HG02973 (cell line): ENCODE results near the gene TXLNA.

ENCODE experiments used
- ATAC-seq: cut with Tn5 transposase; IDR thresholded peaks from one replicate; pipeline ENCODE4 v1.9.1; 2021; ENCODE audit warnings: moderate library complexity; ENCODE audit not compliant: unreplicated experiment

Gene TXLNA

DNA sequence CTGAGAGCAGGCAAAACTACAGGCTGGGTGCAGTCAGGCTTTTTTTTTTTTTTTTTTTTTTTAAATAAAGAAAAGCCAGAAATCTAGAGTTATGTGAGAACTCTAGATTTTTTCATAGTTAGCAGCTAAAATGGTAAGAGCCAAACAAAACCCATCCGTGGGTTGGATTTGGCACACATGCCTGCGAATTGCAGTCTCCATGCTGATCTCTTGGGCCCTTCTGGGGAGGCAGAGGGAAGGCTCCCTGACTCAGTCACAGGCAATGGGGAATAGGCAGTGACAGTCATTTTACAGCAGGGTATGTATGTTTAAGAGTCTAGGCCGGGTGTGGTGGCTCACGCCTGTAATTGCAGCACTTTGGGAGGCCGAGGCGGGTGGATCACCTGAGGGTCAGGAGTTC is 2.6 kb downstream of the TXLNA start:
- no peak for ATAC-seq

DNA sequence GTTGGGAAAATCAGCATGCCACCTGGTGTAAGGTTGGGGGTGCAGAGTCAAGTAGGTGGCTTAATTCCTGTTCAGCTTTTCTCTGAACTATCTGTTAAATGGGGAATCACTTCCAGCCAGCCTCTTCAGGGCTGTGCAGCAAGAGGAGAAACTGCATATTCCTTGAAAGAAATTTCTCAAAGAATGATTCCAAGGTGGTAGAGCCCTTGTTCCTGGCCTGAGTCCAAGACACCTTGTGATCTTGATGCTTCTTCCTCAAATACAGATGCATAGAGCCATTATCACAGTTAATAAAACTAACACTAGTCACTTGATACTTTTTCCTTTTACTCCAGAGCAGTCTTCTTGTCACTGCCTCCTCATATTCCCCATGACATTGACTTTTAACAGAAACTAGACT is 5.2 kb downstream of the TXLNA start:
- no peak for ATAC-seq

DNA sequence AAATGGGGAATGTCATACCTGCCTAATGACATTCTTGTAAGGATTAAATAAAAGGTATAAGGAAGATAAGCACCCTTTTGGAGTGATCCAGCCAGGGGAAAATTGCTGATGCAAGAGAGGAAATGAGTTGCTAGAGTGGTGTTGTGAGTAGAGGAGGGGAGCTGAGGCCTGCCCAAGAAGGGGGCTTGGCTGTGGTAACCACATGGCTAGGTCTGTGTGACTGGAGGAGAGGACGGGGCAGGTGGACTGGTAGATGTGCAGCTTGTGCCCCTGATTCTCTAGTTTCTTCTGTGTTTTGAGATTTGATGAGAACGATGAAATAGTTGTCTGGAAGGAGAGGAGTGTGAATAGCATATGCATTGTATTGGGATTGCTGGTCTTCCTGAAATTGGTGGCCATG is 6.6 kb downstream of the TXLNA start:
- ATAC-seq: no peak

DNA sequence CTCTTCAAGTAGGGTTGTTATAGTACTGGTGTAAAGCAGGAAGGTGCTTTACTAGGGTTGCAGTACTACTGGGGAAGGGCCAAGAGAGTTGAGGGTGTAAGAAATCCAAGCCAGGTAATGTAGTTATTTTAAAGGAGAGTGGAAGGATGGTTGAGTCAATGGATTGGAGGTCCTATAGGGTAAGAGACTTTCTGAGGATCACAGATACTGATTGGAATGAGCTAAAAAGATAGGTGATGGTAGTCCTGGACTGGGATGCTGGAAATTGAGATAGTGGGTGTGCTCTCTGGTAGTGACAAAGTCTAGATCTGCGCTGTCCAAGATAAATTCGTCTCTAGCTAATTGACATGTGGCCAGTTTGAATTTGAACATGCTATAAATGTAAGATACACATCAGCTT is 7.0 kb downstream of the TXLNA start:
- no peak for ATAC-seq

DNA sequence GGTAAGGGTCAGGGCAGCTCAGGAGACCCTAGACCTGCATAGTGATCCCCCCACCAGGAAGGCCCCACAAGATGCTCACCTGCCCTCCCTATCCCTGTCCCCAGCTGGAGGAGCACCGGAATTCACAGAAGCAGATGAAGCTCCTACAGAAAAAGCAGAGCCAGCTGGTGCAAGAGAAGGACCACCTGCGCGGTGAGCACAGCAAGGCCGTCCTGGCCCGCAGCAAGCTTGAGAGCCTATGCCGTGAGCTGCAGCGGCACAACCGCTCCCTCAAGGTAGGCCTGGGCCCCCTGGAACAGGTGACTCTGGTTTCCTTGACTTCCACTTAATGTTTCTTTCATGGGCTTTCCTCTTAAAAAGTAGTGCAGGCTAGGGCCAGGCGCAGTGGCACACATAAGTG is 8.4 kb downstream of the TXLNA start:
- ATAC-seq: no peak

DNA sequence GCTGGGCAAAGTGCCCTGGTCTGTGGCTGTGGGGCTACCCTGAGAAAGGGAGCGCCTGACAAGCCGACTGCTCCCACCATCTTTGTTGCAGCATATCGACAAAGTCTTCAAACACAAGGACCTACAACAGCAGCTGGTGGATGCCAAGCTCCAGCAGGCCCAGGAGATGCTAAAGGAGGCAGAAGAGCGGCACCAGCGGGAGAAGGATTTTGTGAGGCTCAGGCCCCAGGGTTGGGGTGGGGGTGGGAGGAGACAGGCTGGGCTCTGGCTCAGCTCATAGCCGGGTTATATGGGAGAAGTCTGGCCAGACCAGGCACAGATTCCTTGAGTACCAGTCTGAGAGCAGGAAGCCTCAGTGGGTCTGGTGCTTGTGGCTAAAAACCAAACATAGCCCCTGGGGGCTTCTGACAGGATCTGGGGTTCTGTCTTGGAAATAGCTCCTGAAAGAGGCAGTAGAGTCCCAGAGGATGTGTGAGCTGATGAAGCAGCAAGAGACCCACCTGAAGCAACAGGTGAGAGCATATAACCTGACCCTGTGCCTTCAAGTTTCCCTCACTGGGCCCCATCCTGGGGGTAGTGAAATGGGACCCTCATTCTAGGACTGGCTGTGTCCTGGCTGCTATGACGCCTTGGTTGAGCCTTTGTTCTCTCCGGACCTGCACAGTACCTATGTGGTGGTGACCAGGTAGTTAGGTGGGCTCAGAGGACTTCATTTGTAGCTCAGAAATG is 12.9 kb downstream of the TXLNA start:
- ATAC-seq: no peak

DNA sequence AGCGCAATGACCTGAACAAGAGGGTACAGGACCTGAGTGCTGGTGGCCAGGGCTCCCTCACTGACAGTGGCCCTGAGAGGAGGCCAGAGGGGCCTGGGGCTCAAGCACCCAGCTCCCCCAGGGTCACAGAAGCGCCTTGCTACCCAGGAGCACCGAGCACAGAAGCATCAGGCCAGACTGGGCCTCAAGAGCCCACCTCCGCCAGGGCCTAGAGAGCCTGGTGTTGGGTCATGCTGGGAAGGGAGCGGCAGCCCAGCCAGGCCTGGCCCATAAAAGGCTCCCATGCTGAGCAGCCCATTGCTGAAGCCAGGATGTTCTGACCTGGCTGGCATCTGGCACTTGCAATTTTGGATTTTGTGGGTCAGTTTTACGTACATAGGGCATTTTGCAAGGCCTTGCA is 15.5 kb downstream of the TXLNA start:
- no peak for ATAC-seq

DNA sequence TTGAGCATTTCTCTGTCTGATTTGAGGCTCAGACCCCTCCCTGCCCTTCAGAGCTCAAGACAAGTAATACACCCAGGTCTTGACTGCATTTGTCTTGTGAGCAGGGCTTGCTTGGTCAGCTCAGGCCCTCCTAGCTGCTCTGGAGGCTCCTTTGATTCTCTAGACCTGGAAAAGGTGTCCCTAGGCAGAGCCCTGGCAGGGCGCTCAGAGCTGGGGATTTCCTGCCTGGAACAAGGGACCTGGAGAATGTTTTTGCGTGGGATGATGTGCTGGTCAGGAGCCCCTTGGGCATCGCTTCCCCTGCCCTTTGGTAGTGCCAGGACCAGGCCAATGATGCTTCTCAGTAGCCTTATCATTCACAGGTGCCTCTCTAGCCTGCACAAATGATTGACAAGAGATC is 16.1 kb downstream of the TXLNA start:
- ATAC-seq: no peak

DNA sequence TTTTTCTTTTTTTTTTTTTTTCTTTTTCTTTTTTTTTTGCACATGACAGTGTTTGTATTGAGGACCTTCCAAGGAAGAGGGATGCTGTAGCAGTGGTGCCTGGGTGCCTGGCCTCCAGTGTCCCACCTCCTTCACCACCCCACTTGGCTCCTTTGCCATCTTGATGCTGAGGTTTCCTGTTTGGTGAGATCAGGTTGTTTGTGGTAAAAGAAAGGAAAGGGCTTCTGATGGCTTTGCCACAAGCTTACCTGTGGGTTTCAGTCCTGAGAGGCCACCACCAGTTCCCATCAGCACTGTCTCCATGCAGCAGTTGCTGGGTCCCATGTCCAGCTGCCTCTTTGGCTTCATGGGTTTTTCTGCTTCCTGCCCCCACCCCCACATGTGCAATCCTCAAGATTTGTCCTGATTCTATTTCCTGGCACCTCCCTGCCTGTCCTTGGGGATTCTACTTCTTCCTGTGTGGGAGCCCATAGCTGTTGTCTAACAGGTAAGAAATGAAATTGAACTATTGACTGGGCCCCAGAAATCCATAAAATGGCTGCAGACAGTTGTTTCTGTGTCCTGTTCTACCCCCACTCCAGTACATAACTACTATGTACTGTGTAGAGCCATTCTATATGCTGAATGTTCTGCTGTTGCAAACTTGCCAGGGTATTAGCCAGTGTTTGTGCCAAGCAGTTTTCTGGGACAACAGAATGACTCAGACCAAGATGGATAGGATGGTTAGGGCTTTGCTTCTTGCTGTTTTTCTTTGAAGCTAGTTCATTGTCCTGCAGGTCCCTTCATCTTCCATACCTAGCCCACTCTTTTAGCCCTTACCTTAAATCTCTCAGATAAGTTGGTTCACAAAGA is 16.7 kb downstream of the TXLNA start:
- no peak for ATAC-seq

DNA sequence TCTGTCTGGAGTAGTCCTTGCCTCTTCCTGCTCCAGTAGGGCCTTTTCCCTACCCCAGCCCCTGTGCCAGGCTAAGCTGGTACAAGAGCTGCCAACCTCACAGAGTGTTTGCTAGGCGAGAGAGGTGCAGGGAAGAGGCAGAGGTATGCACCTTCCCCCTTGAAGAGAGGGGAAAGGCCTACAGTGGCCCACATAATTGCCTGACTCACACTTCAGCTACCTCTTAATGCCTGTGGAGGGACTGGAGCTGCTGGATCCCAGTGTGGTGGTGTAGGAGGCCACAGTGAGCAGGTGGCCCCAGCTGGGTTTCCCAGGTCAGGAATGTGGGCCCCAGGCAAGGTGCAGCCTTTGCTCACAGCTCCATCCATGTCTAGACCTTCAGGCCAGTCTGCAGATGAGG is 17.6 kb downstream of the TXLNA start:
- no peak for ATAC-seq

DNA sequence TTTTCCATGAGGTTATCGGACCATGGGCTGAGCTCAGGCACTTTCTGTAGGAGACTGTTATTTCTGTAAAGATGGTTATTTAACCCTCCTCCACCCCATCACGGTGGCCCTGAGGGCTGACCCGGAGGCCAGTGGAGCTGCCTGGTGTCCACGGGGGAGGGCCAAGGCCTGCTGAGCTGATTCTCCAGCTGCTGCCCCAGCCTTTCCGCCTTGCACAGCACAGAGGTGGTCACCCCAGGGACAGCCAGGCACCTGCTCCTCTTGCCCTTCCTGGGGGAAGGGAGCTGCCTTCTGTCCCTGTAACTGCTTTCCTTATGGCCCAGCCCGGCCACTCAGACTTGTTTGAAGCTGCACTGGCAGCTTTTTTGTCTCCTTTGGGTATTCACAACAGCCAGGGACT is 18.4 kb downstream of the TXLNA start:
- no peak for ATAC-seq

DNA sequence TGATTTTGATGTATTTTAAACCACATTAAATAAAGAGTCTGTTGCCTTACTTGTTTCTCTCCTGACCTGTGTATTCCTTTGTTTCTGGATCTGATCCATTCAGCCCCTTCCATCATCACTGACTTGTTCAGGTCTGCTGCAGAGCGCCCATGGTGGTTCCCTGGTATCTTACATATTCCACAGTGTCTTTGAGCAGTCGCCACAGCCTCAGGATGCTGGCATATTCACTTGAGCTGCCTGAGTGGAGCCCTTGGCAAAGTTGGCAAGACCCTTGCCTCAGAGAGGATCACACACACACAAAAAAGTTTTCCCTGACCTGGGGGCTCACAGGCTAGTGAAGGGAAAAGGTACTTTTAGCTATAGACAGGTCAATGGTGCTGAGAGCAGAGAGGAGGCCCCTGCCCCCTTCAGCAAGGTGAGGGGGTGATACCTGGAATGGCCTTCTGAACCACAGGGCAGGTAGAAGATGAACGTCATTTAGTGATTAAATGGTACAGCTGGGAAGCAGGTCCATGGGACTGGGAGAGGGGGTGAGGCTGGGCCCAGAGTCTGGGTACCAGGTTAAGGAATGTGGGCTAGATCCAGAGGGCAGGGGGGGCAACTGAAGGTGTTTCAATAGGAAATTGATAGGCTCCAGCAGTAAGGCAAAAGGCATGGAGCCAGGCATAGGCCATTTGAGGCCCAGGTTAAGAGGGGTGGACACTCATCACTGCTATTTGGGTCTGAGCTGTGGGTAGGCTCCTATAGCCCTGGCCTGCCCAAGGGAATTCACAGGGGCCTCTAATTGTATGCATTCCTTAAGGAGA is 19.0 kb downstream of the TXLNA start:
- ATAC-seq: no peak

DNA sequence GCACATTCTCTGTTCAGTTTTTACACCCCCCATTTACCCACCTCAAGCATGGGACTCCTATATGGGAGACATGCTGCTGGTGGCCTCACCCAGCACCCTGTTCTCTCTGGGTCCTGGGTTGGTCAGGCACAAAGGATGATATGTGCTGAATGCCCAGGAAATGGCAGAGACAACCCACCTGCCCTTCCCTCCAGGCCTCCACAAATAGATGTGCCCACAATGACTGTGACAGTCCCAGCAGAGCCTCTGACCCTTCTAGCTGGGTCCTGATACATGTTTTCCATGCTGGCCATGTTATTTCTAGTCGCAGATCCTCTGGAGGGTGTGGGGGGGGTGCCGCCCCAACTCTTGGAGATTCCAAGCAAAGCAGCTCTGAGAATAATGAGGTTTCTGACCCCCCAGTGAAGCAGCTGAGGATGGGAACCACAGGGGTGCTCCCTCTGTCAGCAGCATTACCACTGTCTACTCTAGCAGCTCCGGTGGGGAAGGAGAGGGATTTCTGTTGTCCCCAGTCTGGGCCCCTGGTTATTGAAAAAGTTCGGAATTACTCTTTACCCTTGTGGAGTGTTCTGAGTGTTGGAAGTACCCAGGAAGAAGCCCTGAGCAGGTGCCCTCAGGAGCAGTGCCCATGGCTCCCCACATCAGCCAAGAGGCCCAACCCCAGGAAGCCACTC is 19.7 kb downstream of the TXLNA start:
- ATAC-seq: no peak

DNA sequence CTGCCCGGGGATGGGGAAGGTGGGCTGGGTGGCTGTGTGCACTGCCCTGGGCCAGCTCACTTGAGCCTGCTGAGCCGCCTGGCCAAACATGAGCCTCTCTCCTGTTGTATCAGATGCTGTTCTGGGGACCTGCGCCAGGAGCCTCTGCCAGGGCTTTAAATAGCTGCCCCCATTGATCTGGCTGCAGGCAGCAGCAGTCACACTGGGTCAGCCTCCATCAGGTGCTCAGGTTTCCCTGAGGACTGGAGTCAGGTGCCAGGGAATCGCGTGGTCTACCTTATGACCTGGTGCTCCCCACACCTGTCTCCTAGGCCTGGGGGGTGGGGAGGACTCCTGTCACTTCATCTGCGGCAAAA is 20.2 kb downstream of the TXLNA start:
- no peak for ATAC-seq

DNA sequence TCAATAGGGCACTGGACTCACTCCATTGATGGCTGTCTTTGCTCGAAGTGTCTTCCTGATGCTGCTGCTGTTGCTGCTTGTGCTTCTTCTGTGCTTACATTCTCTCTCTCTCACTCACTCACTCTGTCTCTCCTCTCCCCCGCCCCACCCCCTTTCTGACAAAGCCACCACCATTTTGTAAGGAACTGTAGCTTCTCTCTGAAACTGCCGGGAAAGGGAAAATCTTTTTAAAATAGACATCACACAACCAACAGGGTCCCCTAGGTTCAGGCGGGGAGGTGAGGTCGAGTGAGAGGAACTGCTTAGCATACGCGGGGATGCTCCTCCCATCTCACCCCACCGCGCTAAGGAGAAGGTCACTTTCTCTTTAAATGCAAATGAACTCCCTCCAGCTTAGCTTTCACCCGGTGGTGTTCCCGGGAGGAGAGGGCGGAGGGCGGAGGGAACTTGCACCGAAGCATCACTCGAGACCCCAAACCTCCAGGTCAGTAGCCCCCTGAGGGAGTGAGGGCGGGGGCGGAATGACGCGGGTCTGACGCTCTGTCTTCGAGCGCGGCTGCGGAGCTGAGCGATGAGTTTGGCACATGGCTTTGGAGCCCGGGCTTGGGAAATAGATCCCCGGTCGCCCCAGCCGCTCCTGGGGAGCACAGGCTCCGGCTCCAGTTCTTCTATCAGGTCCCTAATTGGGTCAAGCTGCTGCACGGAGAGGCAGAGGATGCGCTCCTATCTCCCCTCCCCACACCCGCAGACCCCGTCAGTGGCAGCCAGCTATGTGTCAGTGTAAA is 20.9 kb downstream of the TXLNA start, which contains the start of gene CCDC28B:
CCDC28B (plus strand) TSS at position 370 of the 785 bp plus-strand sequence. CDS start 1,341 bp downstream, outside the sequence.
- no peak for ATAC-seq

DNA sequence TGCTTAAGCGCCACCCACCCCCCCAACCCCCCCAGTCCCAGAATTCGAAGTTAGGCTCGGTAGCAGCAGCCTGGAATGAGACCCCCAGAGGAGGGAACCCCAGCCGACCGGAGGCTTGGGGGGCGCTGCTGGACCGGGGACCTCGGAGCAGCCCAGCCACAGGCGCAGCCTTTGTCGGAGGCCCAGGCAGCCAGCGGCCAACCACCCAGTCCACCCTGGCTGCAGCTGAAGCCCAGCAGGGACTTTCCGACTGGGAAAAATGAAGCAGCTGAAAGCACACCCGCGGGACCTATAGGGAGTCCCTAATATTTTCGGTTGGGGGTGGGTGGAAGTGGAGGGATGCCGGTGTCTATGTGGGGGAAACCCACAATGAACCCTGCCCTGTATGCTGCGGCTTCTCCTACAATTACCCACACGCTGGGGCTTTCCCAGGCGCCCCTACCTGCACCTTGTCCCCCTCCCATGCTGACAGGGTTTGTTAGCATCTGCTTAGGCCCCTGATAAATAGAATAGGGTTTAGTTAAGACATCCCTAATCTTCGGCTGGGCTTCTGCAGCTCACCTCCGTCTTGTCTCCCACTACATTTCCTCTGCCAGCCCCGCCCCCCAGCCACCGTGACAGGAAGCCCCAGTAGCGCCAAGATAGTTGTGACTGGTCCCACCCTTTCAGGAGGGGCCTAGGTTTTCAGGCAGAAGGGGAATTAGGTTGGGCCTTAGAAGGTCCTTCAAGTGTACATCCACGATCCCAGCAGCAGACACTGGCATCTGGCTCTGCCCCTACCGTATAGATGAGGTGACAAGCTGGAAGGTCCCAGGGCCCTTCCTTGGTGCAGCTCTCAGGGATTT is 21.8 kb downstream of the TXLNA start:
- ATAC-seq: peak; percentile 30

DNA sequence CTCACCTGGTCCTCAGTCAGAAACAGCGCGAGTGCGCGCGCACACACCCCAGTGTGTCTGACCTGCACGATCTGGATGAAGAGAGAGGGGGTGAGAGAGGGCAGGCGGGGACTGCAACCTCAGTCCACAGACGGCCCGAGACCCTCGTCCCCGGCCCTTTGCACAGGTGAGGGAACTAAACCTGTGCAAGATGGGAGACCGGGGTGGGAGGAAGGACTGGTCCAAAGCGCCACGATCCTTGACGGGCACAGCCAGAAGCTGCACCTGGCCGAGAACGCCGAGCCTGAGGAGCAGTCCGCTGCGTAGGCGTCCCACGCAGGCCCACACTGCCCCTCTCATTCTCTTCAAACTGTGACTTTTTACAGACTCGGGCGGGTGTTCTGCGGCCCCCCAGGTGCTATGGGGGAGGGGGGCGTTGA is 25.5 kb downstream of the TXLNA start:
- no peak for ATAC-seq

DNA sequence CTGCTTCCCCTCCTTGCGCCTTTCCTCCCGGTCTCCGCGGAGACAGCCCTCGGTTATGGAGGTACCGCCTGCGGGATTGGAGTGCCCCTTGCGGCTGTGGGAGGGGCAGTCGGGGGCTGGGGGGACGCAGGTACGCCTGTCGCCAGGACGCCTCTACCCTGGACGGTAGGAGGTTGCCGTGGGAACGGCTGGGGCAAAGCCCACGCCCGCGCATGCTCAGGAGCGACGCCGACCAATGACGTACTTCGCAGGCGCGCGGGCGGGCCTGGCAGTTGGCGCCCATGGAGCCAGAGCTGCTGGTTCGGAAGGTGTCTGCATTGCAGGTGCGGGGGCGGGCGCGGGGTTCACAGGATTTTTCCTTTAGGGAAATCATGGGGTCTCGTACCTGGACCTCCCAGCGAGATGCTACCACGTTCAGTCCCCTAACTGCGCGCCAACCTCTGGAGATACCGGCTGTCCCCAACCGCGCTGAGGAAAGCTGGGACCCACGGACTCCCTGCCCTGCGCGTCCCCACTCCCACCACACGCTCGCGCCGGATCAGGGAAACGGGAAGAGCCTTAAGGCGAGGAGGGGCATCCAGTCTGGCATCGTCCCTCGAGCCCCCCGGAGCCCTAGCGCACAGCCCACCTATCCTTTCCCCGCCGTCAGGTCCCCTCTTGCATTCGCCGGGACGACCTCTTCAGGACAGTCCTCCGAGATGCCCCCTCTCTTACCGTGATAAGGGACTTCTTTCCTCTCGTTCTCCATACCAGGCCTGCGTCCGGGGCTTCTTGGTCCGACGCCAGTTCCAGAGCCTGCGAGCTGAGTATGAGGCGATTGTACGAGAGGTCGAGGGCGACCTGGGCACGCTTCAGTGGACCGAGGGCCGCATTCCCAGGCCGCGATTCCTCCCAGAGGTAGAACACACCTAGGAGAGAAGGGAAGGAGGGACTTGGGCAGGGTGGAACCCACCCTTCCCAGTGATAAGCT is 26.2 kb downstream of the TXLNA start, which contains the start of gene IQCC:
IQCC (plus strand) TSS at position 271 of the 970 bp plus-strand sequence; CDS start at position 282, 11 bp downstream.
- peak; percentile 45 for ATAC-seq
